Transverse colon (tissue), 4 donors: Measurements from ENCODE around the gene IP6K2. TPM values are rescaled to one million over a fixed set of nuclear protein-coding genes. Genes with fewer than 3 reads are reported as not detected.

Experiments used
- DNase-seq: peaks from one replicate; pipeline ENCODE4 v3.0.0-alpha.2; 2019
- H3K27ac ChIP-seq, 4 donors: fragments of 200-600 bp; sonication (generic); 2 replicates each; pipeline ENCODE4 v1.5.1; 2016 to 2018; ENCODE audit warnings: inconsistent platforms in 4 of 4
- H3K27me3 ChIP-seq: fragments of 200-600 bp; sonication (generic); 2 replicates; pipeline ENCODE4 v1.5.1; 2017; ENCODE audit warnings: inconsistent platforms
- H3K36me3 ChIP-seq, 4 donors: fragments of 200-600 bp; sonication (generic); 2 replicates each; pipeline ENCODE4 v1.5.1; 2017 to 2019; ENCODE audit warnings: inconsistent platforms in 4 of 4
- H3K4me1 ChIP-seq, 4 donors: fragments of 200-600 bp; sonication (generic); 2 replicates each; pipeline ENCODE4 v1.5.1; 2017 to 2020; ENCODE audit warnings: inconsistent platforms in 4 of 4
- H3K4me3 ChIP-seq, 4 donors: fragments of 200-600 bp; sonication (generic); 1 replicate in 1 of 4; 2 replicates in 3 of 4; pipeline versions ENCODE4 v1.5.1 to v1.6.1; 2017 to 2019; ENCODE audit warnings: inconsistent platforms in 4 of 4
- H3K9me3 ChIP-seq, 2 donors: fragments of 200-600 bp; sonication (generic); 2 replicates each; pipeline ENCODE4 v1.5.1; 2017 to 2019; ENCODE audit warnings: inconsistent platforms in 2 of 2
- CTCF ChIP-seq, 5 experiments: fragments of 200-600 bp in 3 of 5; fragments of 450-650 bp in 2 of 5; sonication (generic) in 3 of 5; IDR thresholded peaks; 1 replicate in 2 of 5; 2 replicates in 3 of 5; pipeline ENCODE4 v1.5.1; 2016 to 2017; ENCODE audit warnings: antibody characterized with exemption in 5 of 5, inconsistent platforms in 3 of 5, mild to moderate bottlenecking in 2 of 5, moderate library complexity in 1 of 5
- EP300 ChIP-seq: sonication (generic); formaldehyde crosslinking; IDR thresholded peaks from one replicate; pipeline ENCODE4 v1.6.1; 2017; ENCODE audit warnings: antibody characterized with exemption, low read depth
- POLR2A ChIP-seq: fragments of 450-650 bp; IDR thresholded peaks from one replicate; pipeline ENCODE4 v1.6.1; 2016; ENCODE audit warnings: antibody characterized with exemption, mild to moderate bottlenecking, moderate library complexity
- POLR2AphosphoS5 ChIP-seq, 3 donors: sonication (generic); formaldehyde crosslinking; IDR thresholded peaks; one replicate each; pipeline ENCODE4 v1.6.1; 2016; ENCODE audit warnings: antibody characterized with exemption in 3 of 3
- WGBS, 2 donors: methylation state at CpG; one replicate each; pipeline ENCODE4 v1.1.5; 2018; ENCODE audit warnings: low coverage in 1 of 2; 5-methylcytosine and 5-hydroxymethylcytosine counted together
- in situ Hi-C, 4 donors: fragments of 200-750 bp; cut with MboI; loops; one replicate each; pipeline versions ENCODE4 v1.15.0 to v1.15.1; 2017; ENCODE audit warnings: low sequenced_read_pairs in 3 of 4, low pct_ligation_motif_present in 1 of 4, low pct_unique_long_range_greater_than_20kb in 1 of 4
- intact Hi-C: fragments of 100-400 bp; cut with DNase I; formaldehyde crosslinking; loops from one replicate; pipeline ENCODE4 v1.15.1; 2023; ENCODE audit warnings: low total_unique reads
- total RNA-seq, 4 donors: library from RNA; depleted of rRNA; stranded (reverse); fragments of >200 nt; gene quantifications; one replicate each; pipeline ENCODE4 v1.1.0, GENCODE V29; 2016

IP6K2 gene
- total RNA-seq, 4 donors from 2014 or later, result 169 to 255 (median 225) TPM

GRCh38 chr3:48651771-48652170 is 65.2 kb downstream of the IP6K2 start:
- no peaks in the 10 kb centered on the region for H3K9me3 ChIP-seq
- H3K27ac ChIP-seq, result no peak overlapping the region
- in situ Hi-C loops, result no loop called here
- H3K4me3 ChIP-seq, result no peak overlapping the region
- 81% methylated on average over 11 of the region's 11 CpGs; no CpG with 5 or more reads in 1 of the 2 donors for WGBS, 2 donors
- H3K36me3 ChIP-seq, result no peaks in the 10 kb centered on the region
- no peaks in the 10 kb centered on the region for H3K27me3 ChIP-seq
- DNase-seq, result no peak
- H3K4me1 ChIP-seq, result peaks cover 0 to 14% (median 6%) of the 10 kb centered on the region in 4 donors
- no peak for TF ChIP-seq EP300
- TF ChIP-seq POLR2A, result no peak
- no peak for TF ChIP-seq CTCF (IDR thresholded peaks at IDR 0.05)
- no peak for TF ChIP-seq POLR2AphosphoS5 (IDR thresholded peaks at IDR 0.05)
- intact Hi-C loops, result loop anchor here (1.0 kb wide), 1 partner anchor 129 kb away; no protein-coding TSS in a partner anchor

GRCh38 chr3:48650723-48651122 is 66.3 kb downstream of the IP6K2 start:
- Histone ChIP-seq H3K36me3 (no peaks in the 10 kb centered on the region), H3K4me3 (no peak overlapping the region), H3K9me3 (no peaks in the 10 kb centered on the region), H3K4me1 (peaks cover 0 to 4% (median 2%) of the 10 kb centered on the region in 4 donors), H3K27me3 (no peaks in the 10 kb centered on the region), H3K27ac (no peak overlapping the region)
- DNase-seq, result no peak
- 81% methylated on average over 12 of the region's 12 CpGs; no CpG with 5 or more reads in 1 of the 2 donors for WGBS, 2 donors
- in situ Hi-C loops, result no loop called here
- no peak for TF ChIP-seq EP300
- no peak for TF ChIP-seq POLR2AphosphoS5 (IDR thresholded peaks at IDR 0.05)
- no peak for TF ChIP-seq CTCF (IDR thresholded peaks at IDR 0.05)
- TF ChIP-seq POLR2A, result no peak
- intact Hi-C loops, result no loop called here

- no peak for TF ChIP-seq CTCF (IDR thresholded peaks at IDR 0.05)
- no peak for TF ChIP-seq EP300
- no peak for TF ChIP-seq POLR2AphosphoS5 (IDR thresholded peaks at IDR 0.05)
- no peak for TF ChIP-seq POLR2A
- Histone ChIP-seq H3K36me3 (no peaks in the 10 kb centered on the region), H3K4me3 (no peak overlapping the region), H3K4me1 (no peaks in the 10 kb centered on the region), H3K27ac (no peak overlapping the region), H3K9me3 (no peaks in the 10 kb centered on the region), H3K27me3 (no peaks in the 10 kb centered on the region)
- WGBS, 2 donors, result 87% methylated on average over 12 of the region's 15 CpGs; no CpG with 5 or more reads in 1 of the 2 donors
- in situ Hi-C loops (no loop called here), intact Hi-C loops (no loop called here)
- no peak for DNase-seq
Measured at GRCh38 chr3:48648188-48648850, 68.7 kb downstream of the IP6K2 start.

GRCh38 chr3:48647714-48648113 is 69.3 kb downstream of the IP6K2 start:
- in situ Hi-C loops (no loop called here), intact Hi-C loops (no loop called here)
- H3K9me3 ChIP-seq, result no peaks in the 10 kb centered on the region
- TF ChIP-seq POLR2AphosphoS5 (IDR thresholded peaks at IDR 0.05), result no peak
- TF ChIP-seq CTCF (IDR thresholded peaks at IDR 0.05), result no peak
- no peak for TF ChIP-seq POLR2A
- TF ChIP-seq EP300, result no peak
- 73 to 82% methylated on average over 1 to 9 of the region's 9 CpGs for WGBS, 2 donors
- H3K36me3 ChIP-seq, result no peaks in the 10 kb centered on the region
- H3K27me3 ChIP-seq, result no peaks in the 10 kb centered on the region
- no peak for DNase-seq
- no peak overlapping the region for H3K4me3 ChIP-seq
- no peaks in the 10 kb centered on the region for H3K4me1 ChIP-seq
- H3K27ac ChIP-seq, result no peak overlapping the region
